Neural cell (in vitro differentiated cells): ENCODE measurements around the gene ROCK2. TPM values are rescaled to one million over a fixed set of nuclear protein-coding genes. Genes with fewer than 3 reads are reported as not detected.

Experiments used
- H2AFZ ChIP-seq: fragments of 200-600, 300-800 bp; sonication (generic), shearing (Covaris generic); 2 replicates; pipeline ENCODE4 v1.6.0; 2014; ENCODE audit warnings: low read depth, mild to moderate bottlenecking, antibody characterized with exemption, low read length, moderate library complexity
- H3F3A ChIP-seq: fragments of 200-600 bp; shearing (Covaris generic); 2 replicates; pipeline ENCODE4 v1.6.1; 2016; ENCODE audit warnings: mild to moderate bottlenecking, moderate library complexity, mixed read lengths, antibody characterized with exemption, low read length; ENCODE audit not compliant: insufficient read depth, poor library complexity, severe bottlenecking
- H3K27ac ChIP-seq: fragments of 200-600, 300-800 bp; sonication (generic), shearing (Covaris generic); 2 replicates; pipeline ENCODE4 v1.5.1; 2014; ENCODE audit warnings: mild to moderate bottlenecking, low read length, moderate library complexity
- H3K27me3 ChIP-seq: fragments of 300-800, 200-600 bp; sonication (generic), shearing (Covaris generic); 2 replicates; pipeline ENCODE4 v1.6.0; 2014; ENCODE audit warnings: mild to moderate bottlenecking, low read depth, low read length, moderate library complexity; ENCODE audit not compliant: insufficient read depth
- H3K36me3 ChIP-seq: fragments of 300-800, 200-600 bp; sonication (generic), shearing (Covaris generic); 2 replicates; pipeline ENCODE4 v1.5.1; 2014; ENCODE audit warnings: mild to moderate bottlenecking, antibody characterized with exemption, low read length, moderate library complexity; ENCODE audit not compliant: insufficient read depth
- H3K4me2 ChIP-seq: fragments of 300-800, 200-600 bp; sonication (generic), shearing (Covaris generic); 2 replicates; pipeline ENCODE4 v1.6.0; 2014; ENCODE audit warnings: mild to moderate bottlenecking, low read length
- H3K4me3 ChIP-seq: fragments of 300-800, 200-600 bp; sonication (generic), shearing (Covaris generic); 2 replicates; pipeline ENCODE4 v1.5.1; 2014; ENCODE audit warnings: mild to moderate bottlenecking, low read length, moderate library complexity
- H3K79me2 ChIP-seq: fragments of 200-600 bp; shearing (Covaris generic); replicated peaks from 2 replicates; pipeline ENCODE4 v1.6.0; 2014; ENCODE audit warnings: mild to moderate bottlenecking, low read length, moderate library complexity; ENCODE audit not compliant: insufficient read depth
- H3K9ac ChIP-seq: fragments of 300-800, 200-600 bp; sonication (generic), shearing (Covaris generic); 2 replicates; pipeline ENCODE4 v1.6.1; 2016; ENCODE audit warnings: mild to moderate bottlenecking, low read length, mixed read lengths
- H3K9me2 ChIP-seq: fragments of 200-600 bp; shearing (Covaris generic); 2 replicates; pipeline ENCODE4 v1.6.1; 2016; ENCODE audit warnings: mild to moderate bottlenecking, low read length, mixed read lengths; ENCODE audit not compliant: insufficient read depth
- H3K9me3 ChIP-seq: fragments of 200-600, 300-800 bp; sonication (generic), shearing (Covaris generic); 2 replicates; pipeline ENCODE4 v1.6.1; 2016; ENCODE audit warnings: mild to moderate bottlenecking, mixed run types, low read length, moderate library complexity, mixed read lengths
- H4K20me1 ChIP-seq: fragments of 200-600 bp; shearing (Covaris generic); 2 replicates; pipeline ENCODE4 v1.6.1; 2016; ENCODE audit warnings: mild to moderate bottlenecking, mixed run types; ENCODE audit not compliant: insufficient read depth
- EP300 ChIP-seq: fragments of 450-650 bp; conservative IDR thresholded peaks from 2 replicates; pipeline ENCODE4 v1.6.1; 2014; ENCODE audit warnings: antibody characterized with exemption, mild to moderate bottlenecking, moderate library complexity; ENCODE audit not compliant: poor library complexity, severe bottlenecking
- EZH2 ChIP-seq: fragments of 200-600, 300-800 bp; shearing (Covaris generic), sonication (generic); IDR thresholded peaks from 2 replicates; pipeline ENCODE4 v1.6.1; 2014; ENCODE audit warnings: antibody characterized with exemption, low read length, borderline replicate concordance, mild to moderate bottlenecking; ENCODE audit not compliant: insufficient read depth, poor library complexity, severe bottlenecking
- MXI1 ChIP-seq: fragments of 450-650 bp; conservative IDR thresholded peaks from 2 replicates; pipeline ENCODE4 v1.6.1; 2014; ENCODE audit warnings: antibody characterized with exemption, mild to moderate bottlenecking; ENCODE audit not compliant: poor library complexity, severe bottlenecking
- POLR2AphosphoS5 ChIP-seq: IDR thresholded peaks from 2 replicates; pipeline ENCODE4 v1.6.1; 2012
- RAD21 ChIP-seq: fragments of 450-650 bp; conservative IDR thresholded peaks from 2 replicates; pipeline ENCODE4 v1.6.1; 2014; ENCODE audit warnings: antibody characterized with exemption, mild to moderate bottlenecking, moderate library complexity
- SMC3 ChIP-seq: fragments of 450-650 bp; conservative IDR thresholded peaks from 2 replicates; pipeline ENCODE4 v1.6.1; 2014; ENCODE audit warnings: antibody characterized with exemption, mild to moderate bottlenecking, moderate library complexity; ENCODE audit not compliant: poor library complexity
- TAF1 ChIP-seq: IDR thresholded peaks from 2 replicates; pipeline ENCODE4 v1.6.1; 2012; ENCODE audit warnings: low read depth
- polyA plus RNA-seq: library from polyadenylated mRNA; depleted of rRNA; stranded (reverse); fragments of >200 nt; gene quantifications from 2 replicates; pipeline ENCODE4 v1.2.3, GENCODE V29; 2014
- TF ChIP-seq, protein P1 (sequence below): fragments of 450-650 bp; IDR thresholded peaks from 2 replicates; pipeline ENCODE4 v1.5.1; 2014; ENCODE audit warnings: antibody characterized with exemption, mild to moderate bottlenecking, moderate library complexity; ENCODE audit not compliant: poor library complexity, severe bottlenecking
- TF ChIP-seq, protein P2 (sequence below): IDR thresholded peaks from 2 replicates; pipeline ENCODE4 v1.6.1; 2012; ENCODE audit warnings: borderline replicate concordance

Gene ROCK2
- polyA plus RNA-seq, 1 donor from 2014 or later, result 25.7 TPM

DNA sequence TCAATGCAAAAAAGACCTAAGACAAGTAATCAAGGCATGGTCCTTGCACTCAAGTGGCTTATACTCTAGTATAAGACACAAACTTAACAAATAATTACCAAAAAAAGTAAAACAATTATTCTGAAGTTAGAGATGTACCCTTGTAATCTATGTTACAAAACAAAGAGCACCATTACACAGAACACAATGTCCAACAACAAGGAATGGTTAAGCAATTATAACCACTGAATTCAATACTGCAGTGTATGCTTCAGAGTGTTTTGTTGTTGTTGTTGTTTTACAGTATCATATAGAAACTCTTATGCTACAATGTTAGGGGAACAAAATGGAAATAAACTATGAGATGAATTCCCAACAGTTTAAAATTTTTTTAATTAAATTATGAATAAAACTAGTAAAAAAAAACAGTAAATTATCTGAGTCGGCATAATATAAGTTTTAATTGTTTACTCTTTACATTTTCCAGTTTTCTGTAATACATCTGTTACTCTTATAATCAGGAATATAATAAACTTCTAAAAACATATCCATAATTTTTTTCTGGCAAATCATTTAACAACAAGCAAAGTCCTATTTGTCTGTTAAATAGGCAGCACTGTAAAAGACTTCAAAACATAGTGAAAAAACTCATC lies 29.2 kb downstream of the ROCK2 start:
- no peaks in the 10 kb centered on the region for H4K20me1 ChIP-seq
- no peak overlapping the region for H3K27ac ChIP-seq
- H3K9me3 ChIP-seq, result no peaks in the 10 kb centered on the region
- no peak overlapping the region for H3K4me2 ChIP-seq
- H2AFZ ChIP-seq, result no peak overlapping the region
- TF ChIP-seq TAF1 (no peak), MXI1 (no peak)
- no peaks in the 10 kb centered on the region for H3K9me2 ChIP-seq
- H3F3A ChIP-seq, result no peaks in the 10 kb centered on the region
- H3K9ac ChIP-seq, result no peak overlapping the region
- H3K27me3 ChIP-seq, result no peaks in the 10 kb centered on the region
- H3K36me3 ChIP-seq, result no peaks in the 10 kb centered on the region
- peaks cover 56% of the 10 kb centered on the region for H3K79me2 ChIP-seq
- H3K4me3 ChIP-seq, result no peak overlapping the region

- H3K9me3 ChIP-seq, result no peaks in the 10 kb centered on the region
- H3K27ac ChIP-seq, result no peak overlapping the region
- H3K4me3 ChIP-seq, result no peak overlapping the region
- no peaks in the 10 kb centered on the region for H4K20me1 ChIP-seq
- no peak for TF ChIP-seq RAD21
- TF ChIP-seq, protein P1, sequence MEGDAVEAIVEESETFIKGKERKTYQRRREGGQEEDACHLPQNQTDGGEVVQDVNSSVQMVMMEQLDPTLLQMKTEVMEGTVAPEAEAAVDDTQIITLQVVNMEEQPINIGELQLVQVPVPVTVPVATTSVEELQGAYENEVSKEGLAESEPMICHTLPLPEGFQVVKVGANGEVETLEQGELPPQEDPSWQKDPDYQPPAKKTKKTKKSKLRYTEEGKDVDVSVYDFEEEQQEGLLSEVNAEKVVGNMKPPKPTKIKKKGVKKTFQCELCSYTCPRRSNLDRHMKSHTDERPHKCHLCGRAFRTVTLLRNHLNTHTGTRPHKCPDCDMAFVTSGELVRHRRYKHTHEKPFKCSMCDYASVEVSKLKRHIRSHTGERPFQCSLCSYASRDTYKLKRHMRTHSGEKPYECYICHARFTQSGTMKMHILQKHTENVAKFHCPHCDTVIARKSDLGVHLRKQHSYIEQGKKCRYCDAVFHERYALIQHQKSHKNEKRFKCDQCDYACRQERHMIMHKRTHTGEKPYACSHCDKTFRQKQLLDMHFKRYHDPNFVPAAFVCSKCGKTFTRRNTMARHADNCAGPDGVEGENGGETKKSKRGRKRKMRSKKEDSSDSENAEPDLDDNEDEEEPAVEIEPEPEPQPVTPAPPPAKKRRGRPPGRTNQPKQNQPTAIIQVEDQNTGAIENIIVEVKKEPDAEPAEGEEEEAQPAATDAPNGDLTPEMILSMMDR, result no peak
- TF ChIP-seq SMC3, result no peak
- no peak for TF ChIP-seq POLR2AphosphoS5
- TF ChIP-seq TAF1, result no peak
- TF ChIP-seq EP300, result no peak
- TF ChIP-seq EZH2, result no peak
- TF ChIP-seq, protein P2, sequence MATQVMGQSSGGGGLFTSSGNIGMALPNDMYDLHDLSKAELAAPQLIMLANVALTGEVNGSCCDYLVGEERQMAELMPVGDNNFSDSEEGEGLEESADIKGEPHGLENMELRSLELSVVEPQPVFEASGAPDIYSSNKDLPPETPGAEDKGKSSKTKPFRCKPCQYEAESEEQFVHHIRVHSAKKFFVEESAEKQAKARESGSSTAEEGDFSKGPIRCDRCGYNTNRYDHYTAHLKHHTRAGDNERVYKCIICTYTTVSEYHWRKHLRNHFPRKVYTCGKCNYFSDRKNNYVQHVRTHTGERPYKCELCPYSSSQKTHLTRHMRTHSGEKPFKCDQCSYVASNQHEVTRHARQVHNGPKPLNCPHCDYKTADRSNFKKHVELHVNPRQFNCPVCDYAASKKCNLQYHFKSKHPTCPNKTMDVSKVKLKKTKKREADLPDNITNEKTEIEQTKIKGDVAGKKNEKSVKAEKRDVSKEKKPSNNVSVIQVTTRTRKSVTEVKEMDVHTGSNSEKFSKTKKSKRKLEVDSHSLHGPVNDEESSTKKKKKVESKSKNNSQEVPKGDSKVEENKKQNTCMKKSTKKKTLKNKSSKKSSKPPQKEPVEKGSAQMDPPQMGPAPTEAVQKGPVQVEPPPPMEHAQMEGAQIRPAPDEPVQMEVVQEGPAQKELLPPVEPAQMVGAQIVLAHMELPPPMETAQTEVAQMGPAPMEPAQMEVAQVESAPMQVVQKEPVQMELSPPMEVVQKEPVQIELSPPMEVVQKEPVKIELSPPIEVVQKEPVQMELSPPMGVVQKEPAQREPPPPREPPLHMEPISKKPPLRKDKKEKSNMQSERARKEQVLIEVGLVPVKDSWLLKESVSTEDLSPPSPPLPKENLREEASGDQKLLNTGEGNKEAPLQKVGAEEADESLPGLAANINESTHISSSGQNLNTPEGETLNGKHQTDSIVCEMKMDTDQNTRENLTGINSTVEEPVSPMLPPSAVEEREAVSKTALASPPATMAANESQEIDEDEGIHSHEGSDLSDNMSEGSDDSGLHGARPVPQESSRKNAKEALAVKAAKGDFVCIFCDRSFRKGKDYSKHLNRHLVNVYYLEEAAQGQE, result no peak
- no peak for TF ChIP-seq MXI1
- H3K4me2 ChIP-seq, result no peak overlapping the region
- peaks cover 62% of the 10 kb centered on the region for H3K79me2 ChIP-seq
- no peaks in the 10 kb centered on the region for H3K27me3 ChIP-seq
- no peak overlapping the region for H3K9ac ChIP-seq
- no peaks in the 10 kb centered on the region for H3K9me2 ChIP-seq
- H2AFZ ChIP-seq, result no peak overlapping the region
- H3F3A ChIP-seq, result no peaks in the 10 kb centered on the region
- no peaks in the 10 kb centered on the region for H3K36me3 ChIP-seq
Observed at GRCh38 chr2:11314487-11314886, 29.9 kb downstream of the ROCK2 start.
